Cardiac muscle cell (in vitro differentiated cells and primary cell): ENCODE data around the gene SYT15. TPM values are rescaled to one million over a fixed set of nuclear protein-coding genes. Genes with fewer than 3 reads are reported as not detected.

Experiments used
- DNase-seq, 2 donors: peaks; one replicate each; pipeline versions ENCODE4 v3.0.0 to v3.0.0-alpha.2; 2010 to 2017; ENCODE audit warnings: low read depth in 1 of 2, low spot score in 1 of 2
- H3K27ac ChIP-seq: fragments of 200-600 bp; sonication (generic); 2 replicates; pipeline ENCODE4 v1.5.1; 2016
- H3K27me3 ChIP-seq: fragments of 200-600 bp; sonication (generic); 2 replicates; pipeline ENCODE4 v1.6.0; 2016; ENCODE audit warnings: control low read depth
- H3K36me3 ChIP-seq: fragments of 200-600 bp; sonication (generic); 2 replicates; pipeline ENCODE4 v1.5.1; 2016; ENCODE audit warnings: control low read depth
- H3K4me1 ChIP-seq: fragments of 200-600 bp; sonication (generic); 2 replicates; pipeline ENCODE4 v1.8.1; 2017; ENCODE audit warnings: low read depth, mild to moderate bottlenecking, mixed run types
- H3K4me3 ChIP-seq: fragments of 200-600 bp; sonication (generic); 2 replicates; pipeline ENCODE4 v1.5.1; 2016; ENCODE audit warnings: mild to moderate bottlenecking
- H3K9me3 ChIP-seq: fragments of 200-600 bp; sonication (generic); 2 replicates; pipeline ENCODE4 v1.5.1; 2017; ENCODE audit warnings: low read depth, mild to moderate bottlenecking, control low read depth
- polyA plus RNA-seq: library from polyadenylated mRNA; unstranded; fragments of >200 nt; fragmentation: Nextera tagmentation; extraction: Ambion mirVana; gene quantifications from 2 replicates; pipeline ENCODE4 v1.2.1, GENCODE V29; 2016
- total RNA-seq: library from RNA; depleted of rRNA; stranded (reverse); fragments of >200 nt; gene quantifications from 2 replicates; pipeline ENCODE4 v1.2.3, GENCODE V29; 2016
- TF ChIP-seq, protein P1 (sequence below): IDR thresholded peaks from 2 replicates; pipeline ENCODE4 v1.5.1; 2012; ENCODE audit warnings: low read depth, mild to moderate bottlenecking, low read length

Gene SYT15
- total and polyA plus RNA-seq, 2 experiments from 2014 or later, result 0.27 to 0.71 TPM

DNA sequence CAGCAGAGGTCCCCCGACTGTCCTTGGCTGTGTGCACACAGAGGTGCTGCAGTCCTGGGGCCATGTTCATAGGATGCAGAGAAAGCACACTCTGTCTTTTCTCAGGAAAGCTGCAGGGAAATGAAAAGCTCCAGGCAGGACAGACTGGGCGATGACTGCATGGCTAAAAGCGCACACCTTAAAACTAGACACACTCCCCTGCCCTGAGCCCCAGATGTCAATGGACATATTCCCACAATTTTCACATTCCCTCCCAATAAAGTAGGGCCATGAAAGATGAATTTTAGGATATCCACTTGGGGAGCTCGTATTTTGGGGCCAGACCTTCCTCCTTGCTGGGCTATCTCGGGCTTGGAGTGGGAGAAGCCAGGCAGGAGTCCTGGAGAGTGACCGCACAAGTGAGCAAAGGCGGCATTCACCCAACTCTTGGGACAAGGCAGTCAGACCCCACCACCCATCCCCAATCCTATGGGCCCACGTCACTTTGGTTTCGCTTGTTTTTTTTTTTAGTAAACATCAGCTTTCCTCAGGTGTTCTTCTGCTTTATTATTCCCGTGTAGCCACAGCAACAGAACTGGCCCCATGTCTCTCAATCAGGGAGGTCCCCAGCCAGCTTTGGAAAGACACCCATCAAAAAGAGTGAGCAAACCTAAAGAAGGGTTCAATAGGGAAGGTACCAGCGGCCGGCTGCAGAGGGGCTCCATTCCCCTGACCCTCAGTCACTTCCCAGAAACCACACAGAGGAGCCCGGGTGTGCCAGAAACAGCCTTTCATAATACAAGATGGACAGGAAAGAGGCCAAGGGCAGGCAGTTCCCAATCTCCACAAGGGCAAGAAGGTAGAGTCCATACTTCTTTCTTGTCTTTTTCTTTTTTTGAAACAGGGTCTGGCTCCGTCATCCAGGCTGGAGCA is 35.2 kb upstream of the SYT15 start:
- Histone ChIP-seq H3K36me3 (no peaks in the 10 kb centered on the region), H3K27me3 (no peaks in the 10 kb centered on the region), H3K9me3 (no peaks in the 10 kb centered on the region), H3K27ac (no peak overlapping the region), H3K4me3 (no peak overlapping the region), H3K4me1 (no peaks in the 10 kb centered on the region)
- TF ChIP-seq, protein P1, sequence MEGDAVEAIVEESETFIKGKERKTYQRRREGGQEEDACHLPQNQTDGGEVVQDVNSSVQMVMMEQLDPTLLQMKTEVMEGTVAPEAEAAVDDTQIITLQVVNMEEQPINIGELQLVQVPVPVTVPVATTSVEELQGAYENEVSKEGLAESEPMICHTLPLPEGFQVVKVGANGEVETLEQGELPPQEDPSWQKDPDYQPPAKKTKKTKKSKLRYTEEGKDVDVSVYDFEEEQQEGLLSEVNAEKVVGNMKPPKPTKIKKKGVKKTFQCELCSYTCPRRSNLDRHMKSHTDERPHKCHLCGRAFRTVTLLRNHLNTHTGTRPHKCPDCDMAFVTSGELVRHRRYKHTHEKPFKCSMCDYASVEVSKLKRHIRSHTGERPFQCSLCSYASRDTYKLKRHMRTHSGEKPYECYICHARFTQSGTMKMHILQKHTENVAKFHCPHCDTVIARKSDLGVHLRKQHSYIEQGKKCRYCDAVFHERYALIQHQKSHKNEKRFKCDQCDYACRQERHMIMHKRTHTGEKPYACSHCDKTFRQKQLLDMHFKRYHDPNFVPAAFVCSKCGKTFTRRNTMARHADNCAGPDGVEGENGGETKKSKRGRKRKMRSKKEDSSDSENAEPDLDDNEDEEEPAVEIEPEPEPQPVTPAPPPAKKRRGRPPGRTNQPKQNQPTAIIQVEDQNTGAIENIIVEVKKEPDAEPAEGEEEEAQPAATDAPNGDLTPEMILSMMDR, result no peak
- DNase-seq, result no peak

DNA sequence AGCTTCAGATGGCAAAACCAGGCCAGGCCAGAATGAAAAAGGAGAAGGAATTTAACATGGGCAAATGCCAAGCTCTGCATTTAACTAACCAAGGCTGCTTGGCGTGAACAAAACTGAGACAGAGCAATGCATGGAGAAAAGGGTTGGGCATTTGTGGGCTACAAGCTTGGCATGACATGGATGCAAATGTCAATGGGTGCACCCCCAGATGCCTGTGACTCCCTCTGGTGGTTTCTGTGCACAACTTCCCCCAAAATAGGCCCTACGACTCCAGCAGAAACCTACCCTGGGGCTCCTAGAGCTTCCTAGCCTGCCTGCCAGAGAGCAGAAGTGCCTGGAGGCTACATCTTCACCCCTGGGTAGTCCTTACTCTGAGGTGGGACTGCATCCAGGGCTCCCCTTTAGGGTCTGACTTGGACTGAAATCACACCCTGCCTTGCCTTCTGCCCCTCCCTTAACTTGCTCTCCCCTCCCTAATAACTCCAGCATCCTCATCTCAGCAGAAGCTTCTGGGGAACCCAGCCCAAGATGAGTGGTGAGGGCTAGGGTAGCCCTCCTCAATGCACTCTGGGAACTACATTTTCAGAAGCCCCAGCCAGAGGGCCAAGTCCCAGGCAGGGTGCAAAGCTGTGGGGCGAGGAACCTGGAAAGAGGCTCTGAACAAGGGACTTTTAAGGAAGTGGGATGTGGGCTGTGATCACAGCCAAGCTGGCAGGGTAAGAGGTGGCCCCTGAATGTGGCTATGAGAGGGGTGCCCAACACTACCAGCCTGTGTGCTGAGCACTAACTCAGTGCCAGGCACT is 33.7 kb upstream of the SYT15 start:
- peak in 1 of 2 donors; percentile 39 for DNase-seq
- TF ChIP-seq, protein P1, result peak; percentile 54
- Histone ChIP-seq H3K9me3 (no peaks in the 10 kb centered on the region), H3K4me1 (no peaks in the 10 kb centered on the region), H3K36me3 (no peaks in the 10 kb centered on the region), H3K27me3 (no peaks in the 10 kb centered on the region), H3K27ac (no peak overlapping the region), H3K4me3 (no peak overlapping the region)

DNA sequence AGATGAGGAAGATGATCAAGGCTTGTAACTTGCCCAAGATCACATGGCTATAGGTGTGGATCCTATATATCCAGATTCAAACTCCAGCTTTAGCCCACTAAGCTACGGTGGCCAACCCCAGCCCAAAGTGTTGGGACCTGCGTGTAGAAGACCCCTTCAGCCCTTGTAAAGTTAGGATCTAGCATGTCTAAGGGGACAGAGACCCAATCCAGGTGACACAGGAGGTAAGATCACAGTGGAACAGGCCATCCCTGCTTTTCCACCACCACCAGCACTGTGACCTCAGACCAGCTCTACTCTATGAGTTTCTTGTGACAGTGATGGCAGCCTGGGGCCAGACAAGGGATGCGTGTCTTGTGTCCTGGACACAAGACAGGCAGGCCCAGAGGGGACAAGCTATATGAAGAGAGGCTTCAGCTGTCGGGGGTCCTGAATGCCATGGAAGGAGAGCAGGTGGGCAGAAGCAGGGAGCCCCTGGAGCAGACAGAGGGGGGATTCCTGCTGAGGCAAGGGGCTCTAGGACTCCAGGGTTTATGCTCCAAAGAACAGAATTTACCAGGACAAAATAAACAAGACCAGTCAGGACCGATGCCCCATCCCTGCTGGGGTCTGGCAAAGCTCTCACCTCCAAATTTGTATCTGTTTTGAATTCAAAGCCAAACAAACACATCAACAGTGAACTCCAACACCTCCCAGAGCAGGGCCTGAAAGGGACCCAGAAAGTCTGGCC is 32.9 kb upstream of the SYT15 start:
- Histone ChIP-seq H3K27me3 (no peaks in the 10 kb centered on the region), H3K27ac (no peak overlapping the region), H3K4me1 (no peaks in the 10 kb centered on the region), H3K9me3 (no peaks in the 10 kb centered on the region), H3K36me3 (no peaks in the 10 kb centered on the region), H3K4me3 (no peak overlapping the region)
- TF ChIP-seq, protein P1, result no peak
- no peak for DNase-seq

DNA sequence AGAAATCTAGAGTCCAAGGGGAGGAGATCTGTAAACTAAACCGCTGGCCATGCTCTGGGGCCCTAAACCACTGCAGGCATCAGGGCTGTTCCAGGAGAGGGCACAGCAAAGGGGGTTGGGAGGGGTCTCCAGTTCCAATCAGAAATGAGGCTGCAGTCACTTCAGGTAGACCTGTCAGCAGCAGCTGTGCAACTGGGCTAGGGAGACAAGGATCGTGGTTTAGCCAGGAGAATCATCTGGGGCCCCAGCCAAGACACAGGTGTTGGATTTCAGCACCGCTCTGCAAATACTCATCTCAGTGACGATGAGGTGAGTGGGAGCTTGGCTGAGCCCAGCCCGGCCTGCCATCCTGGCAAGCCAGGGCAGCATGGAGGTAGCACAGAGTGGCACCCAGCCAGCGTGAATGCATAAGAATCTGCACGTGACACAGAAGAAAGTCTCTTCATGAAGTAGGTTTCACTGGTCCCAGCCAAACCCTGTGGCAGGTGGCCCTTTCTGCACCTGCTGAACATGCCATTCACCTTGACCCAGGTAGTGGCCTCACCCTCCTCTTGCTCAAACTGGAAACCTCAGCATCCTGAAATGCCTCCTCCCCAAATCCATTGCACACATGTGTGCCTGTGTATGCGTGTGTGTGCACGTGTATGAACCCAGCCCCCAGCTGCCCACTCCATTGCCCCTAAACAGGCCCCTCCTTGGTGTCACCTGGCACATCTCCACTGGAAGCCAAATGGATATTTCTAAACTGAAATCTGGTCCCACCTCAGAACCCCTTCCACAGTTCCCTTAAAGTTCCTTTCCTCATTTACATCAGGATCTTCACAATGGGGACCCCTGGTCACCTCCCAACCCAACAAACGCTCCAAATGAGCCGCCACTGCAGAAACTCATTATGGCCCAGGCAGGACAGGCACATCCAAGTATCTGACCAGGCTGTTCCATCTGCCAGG is 32.1 kb upstream of the SYT15 start:
- no peaks in the 10 kb centered on the region for H3K27me3 ChIP-seq
- no peaks in the 10 kb centered on the region for H3K4me1 ChIP-seq
- no peaks in the 10 kb centered on the region for H3K9me3 ChIP-seq
- no peaks in the 10 kb centered on the region for H3K36me3 ChIP-seq
- DNase-seq, result no peak
- H3K4me3 ChIP-seq, result no peak overlapping the region
- TF ChIP-seq, protein P1, result no peak
- H3K27ac ChIP-seq, result no peak overlapping the region
